ENCODE measurements around the gene USP6NL. TPM values are rescaled to one million over a fixed set of nuclear protein-coding genes. Genes with fewer than 3 reads are reported as not detected.

USP6NL gene
- polyA plus RNA-seq, 4 donors: 4.1 to 18.1 (median 6.5) TPM

- Histone ChIP-seq H3K36me3 (ENCODE audit: control insufficient read depth in 3 of 3, insufficient read depth in 2 of 3, low read depth in 1 of 3, low read length in 3 of 3) (peaks cover 5 to 40% (median 6%) of the 10 kb centered on the region in 3 donors), H3K27ac (ENCODE audit: low read depth in 1 of 3, low read length in 2 of 3) (no peak overlapping the region), H3K27me3 (ENCODE audit: control insufficient read depth in 3 of 3, insufficient read depth in 3 of 3, low read length in 3 of 3) (no peaks in the 10 kb centered on the region), H3K4me1 (ENCODE audit: control insufficient read depth in 3 of 3, insufficient read depth in 2 of 3, low read depth in 1 of 3, low read length in 2 of 3) (no peaks in the 10 kb centered on the region), H3K9me3 (ENCODE audit: control insufficient read depth in 2 of 2, insufficient read depth in 1 of 2, low read depth in 1 of 2, low read length in 1 of 2) (no peaks in the 10 kb centered on the region), H3K4me3 (ENCODE audit: low read depth in 1 of 3, low read length in 3 of 3) (no peak overlapping the region)
- 78 to 93% (median 92%) methylated on average over 5 of the region's 5 CpGs for WGBS, 3 donors
- DNase-seq (no peak), FAIRE-seq (no peak)
Measured at GRCh38 chr10:11465406-11465805, 146.0 kb downstream of the USP6NL start.

GRCh38 chr10:11463111-11463510 is 148.3 kb downstream of the USP6NL start:
- no peak overlapping the region for H3K27ac ChIP-seq (ENCODE audit: low read depth in 1 of 3, low read length in 2 of 3)
- FAIRE-seq (no peak), DNase-seq (no peak)
- H3K27me3 ChIP-seq (ENCODE audit: control insufficient read depth in 3 of 3, insufficient read depth in 3 of 3, low read length in 3 of 3): no peaks in the 10 kb centered on the region
- 97 to 99% (median 97%) methylated on average over 26 of the region's 26 CpGs for WGBS, 3 donors
- no peaks in the 10 kb centered on the region for H3K4me1 ChIP-seq (ENCODE audit: control insufficient read depth in 3 of 3, insufficient read depth in 2 of 3, low read depth in 1 of 3, low read length in 2 of 3)
- no peaks in the 10 kb centered on the region for H3K9me3 ChIP-seq (ENCODE audit: control insufficient read depth in 2 of 2, insufficient read depth in 1 of 2, low read depth in 1 of 2, low read length in 1 of 2)
- H3K4me3 ChIP-seq (ENCODE audit: low read depth in 1 of 3, low read length in 3 of 3): no peak overlapping the region
- peaks cover 5 to 31% (median 6%) of the 10 kb centered on the region in 3 donors for H3K36me3 ChIP-seq (ENCODE audit: control insufficient read depth in 3 of 3, insufficient read depth in 2 of 3, low read depth in 1 of 3, low read length in 3 of 3)

GRCh38 chr10:11462071-11462470 is 149.4 kb downstream of the USP6NL start:
- 85 to 94% (median 93%) methylated on average over 10 of the region's 10 CpGs for WGBS, 3 donors
- DNase-seq: no peak
- Histone ChIP-seq H3K27me3 (ENCODE audit: control insufficient read depth in 3 of 3, insufficient read depth in 3 of 3, low read length in 3 of 3) (no peaks in the 10 kb centered on the region), H3K27ac (ENCODE audit: low read depth in 1 of 3, low read length in 2 of 3) (no peak overlapping the region), H3K4me3 (ENCODE audit: low read depth in 1 of 3, low read length in 3 of 3) (no peak overlapping the region), H3K9me3 (ENCODE audit: control insufficient read depth in 2 of 2, insufficient read depth in 1 of 2, low read depth in 1 of 2, low read length in 1 of 2) (no peaks in the 10 kb centered on the region), H3K4me1 (ENCODE audit: control insufficient read depth in 3 of 3, insufficient read depth in 2 of 3, low read depth in 1 of 3, low read length in 2 of 3) (no peaks in the 10 kb centered on the region), H3K36me3 (ENCODE audit: control insufficient read depth in 3 of 3, insufficient read depth in 2 of 3, low read depth in 1 of 3, low read length in 3 of 3) (peaks cover 5 to 37% (median 6%) of the 10 kb centered on the region in 3 donors)
- no peak for FAIRE-seq

- FAIRE-seq: no peak
- Histone ChIP-seq H3K9me3 (ENCODE audit: control insufficient read depth in 2 of 2, insufficient read depth in 1 of 2, low read depth in 1 of 2, low read length in 1 of 2) (no peaks in the 10 kb centered on the region), H3K27ac (ENCODE audit: low read depth in 1 of 3, low read length in 2 of 3) (no peak overlapping the region), H3K27me3 (ENCODE audit: control insufficient read depth in 3 of 3, insufficient read depth in 3 of 3, low read length in 3 of 3) (no peaks in the 10 kb centered on the region), H3K4me3 (ENCODE audit: low read depth in 1 of 3, low read length in 3 of 3) (no peak overlapping the region), H3K4me1 (ENCODE audit: control insufficient read depth in 3 of 3, insufficient read depth in 2 of 3, low read depth in 1 of 3, low read length in 2 of 3) (no peaks in the 10 kb centered on the region), H3K36me3 (ENCODE audit: control insufficient read depth in 3 of 3, insufficient read depth in 2 of 3, low read depth in 1 of 3, low read length in 3 of 3) (peaks cover 0 to 12% (median 2%) of the 10 kb centered on the region in 3 donors)
- no peak for DNase-seq
- WGBS, 3 donors: 91 to 98% (median 95%) methylated on average over 2 of the region's 2 CpGs
Measured at GRCh38 chr10:11457336-11457735, 154.1 kb downstream of the USP6NL start.

GRCh38 chr10:11454958-11455566 is 156.4 kb downstream of the USP6NL start:
- Histone ChIP-seq H3K27ac (ENCODE audit: low read depth in 1 of 3, low read length in 2 of 3) (no peak overlapping the region), H3K4me1 (ENCODE audit: control insufficient read depth in 3 of 3, insufficient read depth in 2 of 3, low read depth in 1 of 3, low read length in 2 of 3) (no peaks in the 10 kb centered on the region), H3K36me3 (ENCODE audit: control insufficient read depth in 3 of 3, insufficient read depth in 2 of 3, low read depth in 1 of 3, low read length in 3 of 3) (peaks cover 0 to 8% (median 0%) of the 10 kb centered on the region in 3 donors), H3K27me3 (ENCODE audit: control insufficient read depth in 3 of 3, insufficient read depth in 3 of 3, low read length in 3 of 3) (no peaks in the 10 kb centered on the region), H3K9me3 (ENCODE audit: control insufficient read depth in 2 of 2, insufficient read depth in 1 of 2, low read depth in 1 of 2, low read length in 1 of 2) (no peaks in the 10 kb centered on the region), H3K4me3 (ENCODE audit: low read depth in 1 of 3, low read length in 3 of 3) (no peak overlapping the region)
- WGBS, 3 donors: 78 to 83% (median 82%) methylated on average over 8 of the region's 8 CpGs
- DNase-seq: no peak
- no peak for FAIRE-seq

GRCh38 chr10:11454160-11454559 is 157.3 kb downstream of the USP6NL start:
- DNase-seq: no peak
- Histone ChIP-seq H3K27ac (ENCODE audit: low read depth in 1 of 3, low read length in 2 of 3) (no peak overlapping the region), H3K9me3 (ENCODE audit: control insufficient read depth in 2 of 2, insufficient read depth in 1 of 2, low read depth in 1 of 2, low read length in 1 of 2) (no peaks in the 10 kb centered on the region), H3K4me1 (ENCODE audit: control insufficient read depth in 3 of 3, insufficient read depth in 2 of 3, low read depth in 1 of 3, low read length in 2 of 3) (no peaks in the 10 kb centered on the region), H3K4me3 (ENCODE audit: low read depth in 1 of 3, low read length in 3 of 3) (no peak overlapping the region), H3K27me3 (ENCODE audit: control insufficient read depth in 3 of 3, insufficient read depth in 3 of 3, low read length in 3 of 3) (no peaks in the 10 kb centered on the region), H3K36me3 (ENCODE audit: control insufficient read depth in 3 of 3, insufficient read depth in 2 of 3, low read depth in 1 of 3, low read length in 3 of 3) (peaks cover 0 to 8% (median 0%) of the 10 kb centered on the region in 3 donors)
- no peak for FAIRE-seq
- WGBS, 3 donors: 94 to 98% (median 97%) methylated on average over 4 of the region's 4 CpGs

- FAIRE-seq: no peak
- H3K27ac ChIP-seq (ENCODE audit: low read depth in 1 of 3, low read length in 2 of 3): no peak overlapping the region
- H3K9me3 ChIP-seq (ENCODE audit: control insufficient read depth in 2 of 2, insufficient read depth in 1 of 2, low read depth in 1 of 2, low read length in 1 of 2): no peaks in the 10 kb centered on the region
- H3K36me3 ChIP-seq (ENCODE audit: control insufficient read depth in 3 of 3, insufficient read depth in 2 of 3, low read depth in 1 of 3, low read length in 3 of 3): no peaks in the 10 kb centered on the region
- H3K4me1 ChIP-seq (ENCODE audit: control insufficient read depth in 3 of 3, insufficient read depth in 2 of 3, low read depth in 1 of 3, low read length in 2 of 3): no peaks in the 10 kb centered on the region
- no peak for DNase-seq
- no peak overlapping the region for H3K4me3 ChIP-seq (ENCODE audit: low read depth in 1 of 3, low read length in 3 of 3)
- peaks cover 0 to 4% (median 0%) of the 10 kb centered on the region in 3 donors for H3K27me3 ChIP-seq (ENCODE audit: control insufficient read depth in 3 of 3, insufficient read depth in 3 of 3, low read length in 3 of 3)
- 71 to 88% (median 71%) methylated on average over 13 of the region's 13 CpGs for WGBS, 3 donors
Measured at GRCh38 chr10:11451640-11452260, 159.7 kb downstream of the USP6NL start.

- Histone ChIP-seq H3K4me3 (ENCODE audit: low read depth in 1 of 3, low read length in 3 of 3) (no peak overlapping the region), H3K4me1 (ENCODE audit: control insufficient read depth in 3 of 3, insufficient read depth in 2 of 3, low read depth in 1 of 3, low read length in 2 of 3) (no peaks in the 10 kb centered on the region), H3K9me3 (ENCODE audit: control insufficient read depth in 2 of 2, insufficient read depth in 1 of 2, low read depth in 1 of 2, low read length in 1 of 2) (no peaks in the 10 kb centered on the region), H3K27me3 (ENCODE audit: control insufficient read depth in 3 of 3, insufficient read depth in 3 of 3, low read length in 3 of 3) (peaks cover 0 to 4% (median 0%) of the 10 kb centered on the region in 3 donors), H3K36me3 (ENCODE audit: control insufficient read depth in 3 of 3, insufficient read depth in 2 of 3, low read depth in 1 of 3, low read length in 3 of 3) (no peaks in the 10 kb centered on the region), H3K27ac (ENCODE audit: low read depth in 1 of 3, low read length in 2 of 3) (no peak overlapping the region)
- FAIRE-seq: no peak
- WGBS, 3 donors: 18 to 45% (median 31%) methylated on average over 6 of the region's 6 CpGs
- no peak for DNase-seq
Measured at GRCh38 chr10:11450427-11450826, 161.0 kb downstream of the USP6NL start.
